GM19099 (cell line): ENCODE data around the gene POT1.

Experiments
- POLR2A ChIP-seq: IDR thresholded peaks from 3 replicates; pipeline ENCODE4 v1.6.1; 2011; ENCODE audit warnings: low read depth; ENCODE audit not compliant: insufficient read length; ENCODE audit errors: extremely low read depth

The POT1 gene

GRCh38 chr7:124775422-124775821 is 154.2 kb downstream of the POT1 start:
- TF ChIP-seq POLR2A, result no peak

GRCh38 chr7:124773938-124774337 is 155.7 kb downstream of the POT1 start:
- TF ChIP-seq POLR2A, result no peak

GRCh38 chr7:124773339-124773738 is 156.3 kb downstream of the POT1 start:
- TF ChIP-seq POLR2A, result no peak
